ENCODE data around the gene CADM2. TPM values are rescaled to one million over a fixed set of nuclear protein-coding genes. Genes with fewer than 3 reads are reported as not detected.
A peak's percentile ranks its signal among the peaks of the same experiment; 100 is the strongest.

The CADM2 gene
- total and polyA plus RNA-seq, 2 experiments from 2014 or later = 0.09 TPM; not detected in 1

GRCh38 chr3:85572978-85573377 lies 614.2 kb downstream of the CADM2 start:
- Histone ChIP-seq H3F3A (ENCODE audit: insufficient read depth) (no peaks in the 10 kb centered on the region), H3K4me3 (no peak overlapping the region), H3K4me2 (ENCODE audit: unreplicated experiment) (no peak overlapping the region), H3K9me3 (ENCODE audit: low read depth) (no peaks in the 10 kb centered on the region), H3K9ac (no peak overlapping the region), H2AFZ (no peak overlapping the region), H3K27me3 (replicated peaks; ENCODE audit: insufficient read depth) (no peaks in the 10 kb centered on the region), H3K36me3 (ENCODE audit: low read depth) (no peaks in the 10 kb centered on the region), H4K20me1 (ENCODE audit: insufficient read depth) (no peaks in the 10 kb centered on the region), H3K27ac (no peak overlapping the region), H3K4me1 (ENCODE audit: insufficient read depth) (no peaks in the 10 kb centered on the region), H3K9me2 (ENCODE audit: insufficient read depth) (no peaks in the 10 kb centered on the region), H3K79me2 (ENCODE audit: insufficient read depth) (no peaks in the 10 kb centered on the region)
- in situ Hi-C loops (cut with MboI) = loop anchor here (10.0 kb wide), 1 partner anchor 1028 kb away; no protein-coding TSS in a partner anchor
- no peak for DNase-seq
- WGBS, 2 experiments (ENCODE audit: low coverage in 1 of 2, low lambda C conversion rate in 2 of 2, missing lambda C conversion rate in 2 of 2) = 32 to 36% methylated on average over 5 of the region's 5 CpGs
- no peak for TF ChIP-seq EZH2phosphoT487 (IDR thresholded peaks at IDR 0.05; ENCODE audit: insufficient read depth, low read depth)
- no peak for TF ChIP-seq EZH2 (IDR thresholded peaks at IDR 0.05; ENCODE audit: insufficient read depth, poor library complexity, severe bottlenecking)

DNA sequence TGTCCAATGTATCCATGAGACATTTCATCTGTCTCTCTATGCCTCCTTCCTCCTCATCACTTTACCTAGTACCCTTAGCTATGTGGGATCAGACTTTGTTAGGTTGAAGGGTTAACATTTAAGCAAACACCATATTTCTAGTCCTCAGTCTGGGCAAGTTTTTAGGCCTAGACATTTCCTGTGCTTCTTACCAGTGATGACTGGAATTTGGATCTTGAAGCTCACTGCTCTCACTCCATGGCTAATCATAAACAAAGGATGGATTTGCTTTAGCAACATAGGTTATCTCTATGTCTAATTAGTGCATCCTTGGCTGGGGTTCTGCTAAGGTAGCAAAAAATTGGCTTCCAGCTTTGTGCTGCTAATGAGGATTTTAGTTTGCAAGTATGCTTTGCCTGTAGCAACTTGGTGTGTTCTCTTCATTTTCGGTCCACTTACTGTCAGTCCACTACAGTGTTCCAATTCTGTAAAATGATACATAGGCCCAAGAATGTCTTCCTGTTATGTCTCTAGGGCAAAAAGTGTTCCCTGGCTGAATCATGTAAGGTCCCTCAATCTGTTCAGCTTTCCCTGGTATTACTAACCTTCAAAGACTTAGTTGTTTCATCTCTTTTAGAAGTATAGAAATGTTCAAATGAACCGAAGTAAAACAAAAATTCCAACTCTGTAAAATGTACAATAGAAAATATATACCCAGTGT lies 615.4 kb downstream of the CADM2 start:
- Histone ChIP-seq H3F3A (ENCODE audit: insufficient read depth) (no peaks in the 10 kb centered on the region), H4K20me1 (ENCODE audit: insufficient read depth) (no peaks in the 10 kb centered on the region), H3K4me2 (ENCODE audit: unreplicated experiment) (no peak overlapping the region), H2AFZ (no peak overlapping the region), H3K27ac (no peak overlapping the region), H3K9me2 (ENCODE audit: insufficient read depth) (no peaks in the 10 kb centered on the region), H3K9me3 (ENCODE audit: low read depth) (no peaks in the 10 kb centered on the region), H3K27me3 (replicated peaks; ENCODE audit: insufficient read depth) (no peaks in the 10 kb centered on the region), H3K36me3 (ENCODE audit: low read depth) (no peaks in the 10 kb centered on the region), H3K79me2 (ENCODE audit: insufficient read depth) (no peaks in the 10 kb centered on the region), H3K4me1 (ENCODE audit: insufficient read depth) (no peaks in the 10 kb centered on the region), H3K9ac (no peak overlapping the region), H3K4me3 (no peak overlapping the region)
- in situ Hi-C loops (cut with MboI) = loop anchor here (10.0 kb wide), 1 partner anchor 1029 kb away; no protein-coding TSS in a partner anchor
- 29 to 41% methylated on average over 2 of the region's 2 CpGs for WGBS, 2 experiments (ENCODE audit: low coverage in 1 of 2, low lambda C conversion rate in 2 of 2, missing lambda C conversion rate in 2 of 2)
- DNase-seq = peak; percentile 10
- TF ChIP-seq EZH2 (IDR thresholded peaks at IDR 0.05; ENCODE audit: insufficient read depth, poor library complexity, severe bottlenecking) (no peak), EZH2phosphoT487 (IDR thresholded peaks at IDR 0.05; ENCODE audit: insufficient read depth, low read depth) (no peak)

DNA sequence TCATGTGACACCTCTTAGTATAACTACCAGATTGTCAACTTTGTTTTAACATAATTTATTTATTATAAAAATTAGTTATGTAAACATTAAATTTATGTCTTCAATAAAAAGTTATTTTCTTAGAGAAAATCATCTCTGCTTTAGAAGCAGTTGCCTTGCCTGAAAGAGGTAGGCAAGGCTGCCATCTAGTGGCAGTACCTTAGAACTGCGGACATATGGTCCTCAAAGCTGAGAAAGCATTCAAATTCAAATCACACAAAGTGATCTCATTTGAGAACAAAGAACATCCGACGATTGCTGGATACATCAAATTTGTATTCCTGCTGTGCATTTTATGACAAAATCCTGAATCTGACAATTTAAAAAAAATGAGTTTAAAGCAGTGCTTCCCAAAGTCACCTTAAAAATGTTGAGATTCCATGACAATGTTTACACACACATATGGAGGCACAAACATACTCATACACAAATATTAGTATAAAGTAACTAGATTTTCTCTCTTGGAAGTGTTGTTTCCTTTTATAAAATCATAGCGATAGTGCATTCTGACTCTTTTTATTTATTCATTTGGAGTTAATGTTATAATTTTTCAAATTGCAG lies 617.4 kb downstream of the CADM2 start:
- 9 to 14% methylated on average over 4 of the region's 4 CpGs for WGBS, 2 experiments (ENCODE audit: low coverage in 1 of 2, low lambda C conversion rate in 2 of 2, missing lambda C conversion rate in 2 of 2)
- H3K9me3 ChIP-seq (ENCODE audit: low read depth) = no peaks in the 10 kb centered on the region
- no peaks in the 10 kb centered on the region for H3K4me1 ChIP-seq (ENCODE audit: insufficient read depth)
- no peak overlapping the region for H3K4me3 ChIP-seq
- no peaks in the 10 kb centered on the region for H3K9me2 ChIP-seq (ENCODE audit: insufficient read depth)
- no peak for TF ChIP-seq EZH2 (IDR thresholded peaks at IDR 0.05; ENCODE audit: insufficient read depth, poor library complexity, severe bottlenecking)
- no peak overlapping the region for H3K27ac ChIP-seq
- no peak overlapping the region for H3K4me2 ChIP-seq (ENCODE audit: unreplicated experiment)
- in situ Hi-C loops (cut with MboI) = loop anchor here (10.0 kb wide), 1 partner anchor 1031 kb away; no protein-coding TSS in a partner anchor
- H3K9ac ChIP-seq = no peak overlapping the region
- no peaks in the 10 kb centered on the region for H3K27me3 ChIP-seq (replicated peaks; ENCODE audit: insufficient read depth)
- no peaks in the 10 kb centered on the region for H3K36me3 ChIP-seq (ENCODE audit: low read depth)
- no peaks in the 10 kb centered on the region for H3K79me2 ChIP-seq (ENCODE audit: insufficient read depth)
- no peak overlapping the region for H2AFZ ChIP-seq
- DNase-seq = peak; percentile 56
- H4K20me1 ChIP-seq (ENCODE audit: insufficient read depth) = no peaks in the 10 kb centered on the region
- no peaks in the 10 kb centered on the region for H3F3A ChIP-seq (ENCODE audit: insufficient read depth)

- TF ChIP-seq EZH2phosphoT487 (IDR thresholded peaks at IDR 0.05; ENCODE audit: insufficient read depth, low read depth) (no peak), EZH2 (IDR thresholded peaks at IDR 0.05; ENCODE audit: insufficient read depth, poor library complexity, severe bottlenecking) (no peak)
- Histone ChIP-seq H3K27ac (no peak overlapping the region), H2AFZ (no peak overlapping the region), H3K9me2 (ENCODE audit: insufficient read depth) (no peaks in the 10 kb centered on the region), H4K20me1 (ENCODE audit: insufficient read depth) (no peaks in the 10 kb centered on the region), H3K36me3 (ENCODE audit: low read depth) (no peaks in the 10 kb centered on the region), H3K4me2 (ENCODE audit: unreplicated experiment) (no peak overlapping the region), H3K9me3 (ENCODE audit: low read depth) (no peaks in the 10 kb centered on the region), H3K9ac (no peak overlapping the region), H3K79me2 (ENCODE audit: insufficient read depth) (no peaks in the 10 kb centered on the region), H3K4me1 (ENCODE audit: insufficient read depth) (no peaks in the 10 kb centered on the region), H3K4me3 (no peak overlapping the region), H3F3A (ENCODE audit: insufficient read depth) (no peaks in the 10 kb centered on the region), H3K27me3 (replicated peaks; ENCODE audit: insufficient read depth) (no peaks in the 10 kb centered on the region)
- in situ Hi-C loops (cut with MboI) = loop anchor here (10.0 kb wide), 1 partner anchor 1032 kb away; no protein-coding TSS in a partner anchor
- 30 to 35% methylated on average over 4 of the region's 4 CpGs for WGBS, 2 experiments (ENCODE audit: low coverage in 1 of 2, low lambda C conversion rate in 2 of 2, missing lambda C conversion rate in 2 of 2)
- DNase-seq = no peak
These were observed 618.0 kb downstream of the CADM2 start for GRCh38 chr3:85576697-85577200.
